Body of pancreas (tissue), 4 donors: ENCODE data around the gene CENPW.
A peak's percentile ranks its signal among the peaks of the same experiment; 100 is the strongest.

ENCODE experiments used
- POLR2A ChIP-seq, 3 donors: fragments of 450-650 bp; IDR thresholded peaks; one replicate each; pipeline ENCODE4 v1.6.1; 2016; ENCODE audit warnings: antibody characterized with exemption in 3 of 3, mild to moderate bottlenecking in 2 of 3
- TF ChIP-seq, protein P1 (sequence below), 7 experiments: fragments of 450-650 bp in 4 of 7; fragments of 200-600 bp in 3 of 7; sonication (generic) in 3 of 7; IDR thresholded peaks; one replicate each; pipeline ENCODE4 v1.5.1; 2016 to 2019; ENCODE audit warnings: antibody characterized with exemption in 7 of 7

DNA sequence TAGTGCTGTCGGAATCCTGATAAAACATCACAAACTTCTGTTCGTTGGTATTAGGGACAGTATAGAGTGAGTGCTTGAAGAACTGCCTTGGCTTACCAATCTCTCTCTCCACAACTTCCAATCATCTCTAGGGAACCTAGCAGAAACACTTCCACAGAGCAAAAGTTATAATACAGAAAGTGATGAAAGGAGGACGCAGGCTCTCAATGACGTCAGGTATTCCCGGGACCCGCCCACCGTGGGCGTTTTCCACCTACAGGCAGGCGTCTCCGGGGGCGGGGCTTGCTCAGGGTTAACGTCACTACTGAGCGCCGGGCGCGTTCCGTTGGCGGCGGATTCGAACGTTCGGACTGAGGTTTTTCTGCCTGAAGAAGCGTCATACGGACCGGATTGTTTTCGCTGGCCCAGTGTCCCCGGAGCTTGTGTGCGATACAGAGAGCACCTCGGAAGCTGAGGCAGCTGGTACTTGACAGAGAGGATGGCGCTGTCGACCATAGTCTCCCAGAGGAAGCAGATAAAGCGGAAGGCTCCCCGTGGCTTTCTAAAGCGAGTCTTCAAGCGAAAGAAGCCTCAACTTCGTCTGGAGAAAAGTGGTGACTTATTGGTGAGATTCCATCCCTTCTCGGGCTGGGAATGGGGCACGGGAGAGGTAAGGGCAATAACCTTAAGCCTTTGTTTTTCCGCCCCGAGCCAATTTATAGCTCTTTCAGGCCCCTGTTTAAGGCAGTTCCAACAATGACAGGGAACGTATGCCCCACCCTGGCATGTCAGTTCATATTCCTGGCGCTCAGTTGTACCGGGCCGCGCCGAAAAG, at the start of gene CENPW:
- TF ChIP-seq, protein P1, sequence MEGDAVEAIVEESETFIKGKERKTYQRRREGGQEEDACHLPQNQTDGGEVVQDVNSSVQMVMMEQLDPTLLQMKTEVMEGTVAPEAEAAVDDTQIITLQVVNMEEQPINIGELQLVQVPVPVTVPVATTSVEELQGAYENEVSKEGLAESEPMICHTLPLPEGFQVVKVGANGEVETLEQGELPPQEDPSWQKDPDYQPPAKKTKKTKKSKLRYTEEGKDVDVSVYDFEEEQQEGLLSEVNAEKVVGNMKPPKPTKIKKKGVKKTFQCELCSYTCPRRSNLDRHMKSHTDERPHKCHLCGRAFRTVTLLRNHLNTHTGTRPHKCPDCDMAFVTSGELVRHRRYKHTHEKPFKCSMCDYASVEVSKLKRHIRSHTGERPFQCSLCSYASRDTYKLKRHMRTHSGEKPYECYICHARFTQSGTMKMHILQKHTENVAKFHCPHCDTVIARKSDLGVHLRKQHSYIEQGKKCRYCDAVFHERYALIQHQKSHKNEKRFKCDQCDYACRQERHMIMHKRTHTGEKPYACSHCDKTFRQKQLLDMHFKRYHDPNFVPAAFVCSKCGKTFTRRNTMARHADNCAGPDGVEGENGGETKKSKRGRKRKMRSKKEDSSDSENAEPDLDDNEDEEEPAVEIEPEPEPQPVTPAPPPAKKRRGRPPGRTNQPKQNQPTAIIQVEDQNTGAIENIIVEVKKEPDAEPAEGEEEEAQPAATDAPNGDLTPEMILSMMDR (IDR thresholded peaks at IDR 0.05): no peak
- TF ChIP-seq POLR2A (IDR thresholded peaks at IDR 0.05): peak in 1 of 3 donors; percentile 10
